Hypothalamus (tissue), 51 donors: ENCODE results near the gene TBC1D8.

Experiments used
- DNase-seq, 51 donors: peaks; one replicate each; lab custom pipeline; 2025; lab: John Stamatoyannopoulos, UW

Gene TBC1D8

GRCh38 chr2:100984892-100985307 is 166.3 kb downstream of the TBC1D8 start:
- DNase-seq = peak in 43 of 51 donors; percentile 4 to 80 (median 41)

GRCh38 chr2:100983684-100984310 is 167.4 kb downstream of the TBC1D8 start:
- no peak for DNase-seq

- no peak for DNase-seq
These were observed 168.0 kb downstream of the TBC1D8 start for GRCh38 chr2:100983201-100983600.

GRCh38 chr2:100982431-100982861 is 168.7 kb downstream of the TBC1D8 start:
- peak in 1 of 51 donors; percentile 11 for DNase-seq

- no peak for DNase-seq
These were observed 170.2 kb downstream of the TBC1D8 start for GRCh38 chr2:100981011-100981410.

- no peak for DNase-seq
These were observed 171.1 kb downstream of the TBC1D8 start for GRCh38 chr2:100980046-100980445.

- DNase-seq = peak in 1 of 51 donors; percentile 68
These were observed 172.5 kb downstream of the TBC1D8 start for GRCh38 chr2:100978582-100979191.

GRCh38 chr2:100977511-100977910 is 173.7 kb downstream of the TBC1D8 start:
- DNase-seq = no peak

- DNase-seq = no peak
These were observed 174.4 kb downstream of the TBC1D8 start for GRCh38 chr2:100976645-100977391.

- DNase-seq = no peak
These were observed 175.1 kb downstream of the TBC1D8 start for GRCh38 chr2:100976061-100976460.

- DNase-seq = no peak
These were observed 175.7 kb downstream of the TBC1D8 start for GRCh38 chr2:100975521-100975785.

- DNase-seq = peak in 1 of 51 donors; percentile 18
These were observed 176.3 kb downstream of the TBC1D8 start for GRCh38 chr2:100974712-100975520.

GRCh38 chr2:100972452-100972851 is 178.7 kb downstream of the TBC1D8 start:
- DNase-seq = no peak

GRCh38 chr2:100971221-100971620 is 180.0 kb downstream of the TBC1D8 start:
- no peak for DNase-seq

GRCh38 chr2:100969998-100970397 is 181.2 kb downstream of the TBC1D8 start:
- no peak for DNase-seq

- peak in 7 of 51 donors; percentile 6 to 32 (median 15) for DNase-seq
These were observed 182.7 kb downstream of the TBC1D8 start for GRCh38 chr2:100968146-100969145.

GRCh38 chr2:100967716-100968115 is 183.5 kb downstream of the TBC1D8 start:
- DNase-seq = peak in 6 of 51 donors; percentile 5 to 29 (median 19)

GRCh38 chr2:100965596-100965995 is 185.6 kb downstream of the TBC1D8 start:
- no peak for DNase-seq

GRCh38 chr2:100964681-100965169 is 186.5 kb downstream of the TBC1D8 start:
- DNase-seq = no peak

- DNase-seq = no peak
These were observed 187.0 kb downstream of the TBC1D8 start for GRCh38 chr2:100964222-100964621.
